ENCODE data around the gene FOSL2.
A peak's percentile ranks its signal among the peaks of the same experiment; 100 is the strongest.
"Not testable (repeated sequence)": the region's sequence is repeated elsewhere in the genome, so short reads cannot be mapped to it uniquely, and the experiment has no call there.

Gene FOSL2

DNA sequence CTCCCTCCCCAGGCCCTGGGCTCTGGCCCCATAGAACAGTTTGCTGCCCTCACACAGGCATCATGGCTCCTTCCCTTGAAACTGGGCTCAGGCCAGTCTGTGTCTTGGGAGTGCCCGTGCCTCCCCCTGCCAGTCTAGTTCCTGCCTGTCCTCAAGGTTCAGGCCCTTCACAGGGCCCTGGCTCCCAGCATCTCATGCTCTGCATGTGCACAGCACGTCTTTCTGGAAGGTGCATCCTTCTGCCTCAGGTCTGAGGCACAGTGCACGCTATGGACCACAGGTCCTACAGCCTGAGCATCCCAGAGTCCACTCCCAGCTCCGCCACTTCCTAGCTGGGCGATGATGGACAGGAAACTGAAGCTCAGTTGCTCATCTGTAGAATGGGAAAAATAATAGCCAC is 35.6 kb upstream of the FOSL2 start:
- DNase-seq (ENCODE audit: low spot score): no peak

DNA sequence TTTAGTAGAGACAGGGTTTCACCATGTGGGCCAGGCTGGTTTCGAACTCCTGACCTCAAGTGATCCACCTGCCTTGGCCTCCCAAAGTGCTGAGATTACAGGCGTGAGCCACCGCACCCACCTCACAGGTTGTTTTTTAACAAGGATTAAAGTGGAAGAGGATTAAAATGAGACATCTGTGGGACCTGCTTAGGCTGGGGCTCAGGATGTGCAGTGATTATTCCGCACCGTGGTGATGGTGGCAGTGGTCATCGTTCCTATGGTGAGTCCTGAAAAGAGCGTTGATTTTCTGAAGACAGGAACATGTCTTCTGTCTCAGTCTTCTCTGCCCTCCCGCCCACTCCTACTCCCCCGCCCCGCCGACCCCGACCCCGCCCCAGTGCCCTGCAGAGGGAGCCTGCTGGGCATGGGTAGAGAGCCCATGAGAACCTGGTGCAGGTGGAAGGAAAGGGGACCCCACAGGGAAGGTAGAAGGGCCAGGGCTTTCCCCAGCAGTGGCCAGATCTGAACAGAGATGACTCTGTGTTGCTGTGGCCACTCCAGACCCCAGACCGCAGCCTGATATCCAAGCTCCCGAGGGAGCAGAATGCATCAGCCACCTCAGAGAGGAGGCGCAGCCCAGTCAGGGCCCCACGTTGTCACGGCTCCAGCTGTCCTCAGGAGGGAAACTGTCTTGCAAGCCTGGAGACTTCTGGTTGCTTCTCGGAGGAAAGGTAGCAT is 34.5 kb upstream of the FOSL2 start:
- DNase-seq (ENCODE audit: low spot score): no peak

DNA sequence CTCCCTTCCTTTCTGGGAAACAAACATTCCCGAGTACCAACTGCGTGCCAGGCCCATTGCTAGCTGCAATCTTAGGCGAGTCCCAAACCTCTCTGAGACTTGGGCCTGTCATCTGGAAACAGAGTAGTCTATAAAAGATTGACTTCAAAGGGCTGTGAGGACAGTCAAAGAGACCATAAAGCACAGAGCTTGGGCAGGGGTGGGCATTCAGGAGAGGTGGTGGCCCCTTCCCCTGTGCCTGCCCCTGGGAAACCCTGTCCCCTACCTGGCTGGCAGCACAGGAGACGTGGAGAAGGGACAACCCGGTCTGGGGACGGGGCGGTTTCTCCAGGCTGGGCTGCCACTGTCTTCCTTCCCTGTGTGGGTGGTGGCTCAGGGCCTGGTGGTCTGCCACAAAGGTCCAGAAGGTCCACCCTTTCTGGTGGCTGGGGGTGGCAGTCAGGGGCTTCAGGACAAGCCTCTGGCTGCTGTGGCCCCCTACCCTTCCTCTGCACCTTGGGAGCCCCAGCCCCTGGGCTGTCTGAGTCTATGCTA is 33.9 kb upstream of the FOSL2 start:
- no peak for DNase-seq (ENCODE audit: low spot score)

DNA sequence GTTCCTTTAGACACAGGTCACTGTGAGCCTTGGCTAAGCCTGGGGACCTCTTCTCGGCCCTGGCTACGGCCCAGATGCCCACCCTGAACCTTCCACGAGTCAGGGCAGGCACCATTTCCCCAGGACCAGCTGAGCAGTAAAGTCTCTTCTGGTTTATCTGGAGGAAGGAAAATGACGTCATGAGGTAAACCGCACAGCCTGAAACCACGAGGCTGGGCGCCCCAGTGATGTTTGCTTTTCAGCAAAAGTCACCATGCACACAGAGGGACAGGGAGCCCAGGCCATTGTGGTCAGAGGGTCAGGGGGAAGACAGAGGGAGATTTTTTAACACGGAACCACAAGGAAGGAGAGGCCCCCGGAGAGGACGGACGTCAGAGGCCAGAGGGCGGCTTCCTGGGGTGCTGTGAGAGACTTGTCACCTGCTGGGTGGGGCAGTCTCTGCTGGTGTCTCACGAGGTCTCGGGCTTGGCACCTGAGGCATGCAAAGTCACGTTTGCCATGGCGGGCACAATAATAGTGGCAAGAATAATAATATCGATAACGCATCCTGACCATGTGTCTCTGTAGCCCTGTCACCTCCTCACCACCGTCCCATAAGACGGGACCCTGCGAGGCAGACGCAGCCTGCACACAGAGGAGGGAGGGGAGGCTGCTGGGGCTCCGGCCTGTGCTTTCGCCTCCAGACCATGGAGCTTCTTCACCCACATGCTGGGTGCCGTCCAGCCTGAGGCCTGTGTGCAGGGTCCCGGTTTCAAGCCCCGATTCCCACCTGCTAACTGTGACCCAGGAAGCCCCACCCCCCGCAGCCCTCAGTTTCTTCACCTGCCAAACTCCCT is 33.2 kb upstream of the FOSL2 start:
- peak; percentile 83 for DNase-seq (ENCODE audit: low spot score)

DNA sequence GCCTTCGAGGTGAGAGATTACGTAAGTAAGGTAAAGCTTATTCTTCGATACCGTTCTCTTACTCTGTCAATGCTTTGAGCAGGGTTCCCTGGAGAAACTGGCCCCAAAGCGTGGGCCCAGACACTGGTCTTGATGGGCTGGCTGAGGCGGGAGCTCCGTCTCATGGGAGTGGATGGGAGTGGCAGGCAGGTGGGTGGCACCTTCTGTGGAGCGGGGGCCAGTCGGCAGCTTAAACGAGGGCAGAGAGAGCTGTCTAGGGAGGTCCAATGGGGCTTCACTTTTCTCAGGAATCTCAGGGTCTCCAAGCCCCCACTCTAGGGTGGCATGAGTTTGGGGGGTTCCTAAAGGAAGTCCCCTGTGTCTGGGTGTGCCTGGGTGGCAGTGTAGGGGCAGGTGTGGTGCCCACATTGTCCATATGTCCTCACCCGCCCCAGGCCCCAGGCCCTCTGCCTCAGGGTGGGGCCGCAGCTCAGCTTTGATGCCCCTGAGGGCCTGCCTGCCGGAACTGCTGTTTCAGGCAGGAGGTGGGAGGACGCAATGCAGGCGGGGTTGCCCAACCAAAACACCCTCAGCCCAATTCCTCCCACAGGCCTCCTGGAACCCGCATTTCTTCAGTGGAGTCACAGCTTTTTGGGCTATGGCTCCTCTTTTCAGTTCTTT is 32.5 kb upstream of the FOSL2 start:
- DNase-seq (ENCODE audit: low spot score): peak; percentile 63

DNA sequence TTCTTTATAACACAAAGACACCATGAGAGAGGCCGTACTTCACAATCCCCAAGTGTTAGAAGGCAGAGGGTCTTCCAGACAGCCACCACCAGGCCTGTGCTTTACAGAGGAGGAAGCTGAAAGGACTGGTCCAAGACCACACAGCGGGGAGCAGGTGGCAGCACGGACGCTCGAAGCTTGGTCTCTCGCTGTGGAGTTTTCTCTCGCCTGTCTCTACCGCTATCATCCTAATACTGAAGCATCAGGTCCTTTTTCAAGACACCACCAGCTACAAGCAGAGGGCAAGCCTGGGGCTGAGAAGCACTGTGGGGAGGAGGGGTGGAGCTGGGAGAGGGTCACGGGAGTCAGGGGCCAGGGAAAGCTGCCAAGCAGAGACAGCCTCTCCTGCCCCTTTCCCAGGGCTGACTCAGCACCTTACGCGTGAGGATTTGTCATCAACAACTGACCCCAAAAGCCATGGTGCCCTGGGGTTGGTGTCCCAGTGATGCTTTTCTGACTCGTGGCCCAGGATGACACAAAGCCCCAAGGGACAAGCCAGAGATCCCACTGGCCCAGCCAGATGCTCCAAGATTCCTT is 31.9 kb upstream of the FOSL2 start:
- DNase-seq (ENCODE audit: low spot score): peak; percentile 41

DNA sequence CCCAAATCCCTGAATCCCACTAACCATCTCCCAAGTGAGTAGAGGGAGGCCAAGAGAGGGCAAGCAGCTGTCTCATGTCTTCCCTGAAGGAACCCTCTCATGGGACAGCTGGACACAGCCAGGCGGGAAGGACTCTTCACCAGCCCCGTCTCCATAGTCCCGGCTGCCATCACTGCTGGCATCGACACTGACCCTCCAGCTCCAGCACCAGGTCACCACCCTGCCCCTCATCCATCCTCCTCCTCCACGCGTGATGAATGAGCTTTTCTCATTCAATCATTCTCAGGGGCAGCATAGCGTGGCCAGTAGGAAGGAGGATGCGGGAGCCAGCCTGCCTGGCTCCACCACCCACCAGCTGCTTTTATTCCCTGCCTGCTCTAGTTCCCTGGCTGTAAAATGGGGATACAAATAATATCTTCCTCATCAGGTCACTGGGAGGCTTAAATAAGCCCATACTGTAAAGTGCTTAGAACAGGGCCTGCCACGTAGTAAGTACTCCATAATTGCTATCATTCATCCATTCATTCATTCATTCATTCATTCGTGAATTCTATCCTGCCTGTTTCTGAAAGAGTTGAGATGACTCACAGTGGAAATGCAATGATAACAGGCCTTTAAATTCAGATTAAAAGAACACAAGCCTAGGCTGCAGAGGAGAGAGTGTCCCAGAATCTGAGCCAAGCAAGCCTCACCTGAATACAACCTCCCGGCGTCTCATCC is 30.5 kb upstream of the FOSL2 start:
- DNase-seq (ENCODE audit: low spot score): no peak

DNA sequence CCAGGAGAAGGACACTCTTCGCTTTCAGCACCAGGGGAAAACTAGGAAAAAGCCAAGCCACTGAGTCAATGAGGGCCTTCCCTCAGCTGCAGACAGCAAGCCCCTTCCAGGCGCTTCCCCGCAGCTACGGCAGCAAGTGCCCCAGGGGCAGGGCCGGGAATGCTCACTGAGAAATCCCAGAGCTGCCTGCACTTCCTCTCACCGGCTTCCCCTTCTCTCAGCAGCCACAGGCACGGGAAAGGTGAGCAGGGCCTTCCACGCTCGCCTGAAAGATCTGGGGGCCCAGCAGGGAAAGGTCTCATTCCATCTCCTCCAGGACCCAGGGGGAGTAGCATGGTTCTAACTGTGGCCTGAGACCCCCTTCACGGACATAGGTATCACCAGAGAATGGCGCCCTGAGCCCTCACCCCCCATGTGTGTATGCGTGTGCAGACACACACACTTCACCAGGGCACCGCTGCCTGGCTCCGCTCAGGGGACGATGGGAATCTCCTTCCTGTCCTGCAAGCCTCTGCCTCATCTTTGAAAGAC is 29.6 kb upstream of the FOSL2 start:
- DNase-seq (ENCODE audit: low spot score): no peak

DNA sequence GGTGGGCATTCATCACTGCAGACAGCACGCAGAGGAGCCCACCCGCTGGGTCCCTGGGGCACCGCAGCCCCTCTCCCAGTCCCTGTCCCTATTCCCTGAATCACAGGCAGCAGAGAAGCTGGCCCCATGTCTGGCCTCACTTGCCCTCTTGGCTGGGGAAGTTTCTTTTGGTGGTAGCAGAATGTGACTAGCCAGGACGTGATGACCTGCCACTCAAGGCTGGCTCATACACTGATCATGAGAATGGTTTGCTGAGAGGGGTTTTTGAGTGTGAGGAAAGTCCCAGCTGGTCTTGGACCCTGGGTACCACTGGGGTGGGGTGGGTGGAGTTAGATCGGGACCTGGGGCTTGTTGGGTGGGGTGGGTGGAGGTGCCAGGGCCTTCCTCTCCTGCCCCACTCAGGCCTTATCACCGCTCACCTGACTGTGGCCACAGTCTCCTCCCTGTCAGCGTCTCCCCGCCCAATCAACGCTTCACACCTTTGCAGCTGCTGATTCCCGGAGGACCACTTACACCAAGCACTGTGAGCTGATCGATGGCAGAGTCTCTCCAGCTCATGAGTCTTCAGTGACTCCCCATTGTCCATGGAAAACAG is 28.9 kb upstream of the FOSL2 start:
- DNase-seq (ENCODE audit: low spot score): no peak

DNA sequence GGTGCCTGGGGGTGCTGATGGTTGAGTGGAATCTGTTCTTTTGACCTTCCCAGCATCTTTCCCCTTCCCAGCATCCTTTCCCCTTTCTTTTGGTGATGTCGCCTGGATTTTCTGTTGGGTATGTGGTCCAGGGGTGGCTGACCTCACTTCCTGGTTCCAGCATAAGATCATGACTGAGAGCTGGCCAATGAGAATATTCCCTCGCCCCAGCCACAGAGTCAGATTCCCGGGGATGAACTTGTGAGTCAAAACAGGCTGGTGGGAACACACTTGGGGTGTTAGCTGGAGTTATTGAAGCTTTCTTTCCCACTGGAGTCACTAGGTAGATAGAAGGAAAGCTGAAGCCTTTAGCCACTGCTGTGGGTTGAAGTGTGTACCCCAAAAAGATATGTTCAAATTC is 28.0 kb upstream of the FOSL2 start:
- no peak for DNase-seq (ENCODE audit: low spot score)

DNA sequence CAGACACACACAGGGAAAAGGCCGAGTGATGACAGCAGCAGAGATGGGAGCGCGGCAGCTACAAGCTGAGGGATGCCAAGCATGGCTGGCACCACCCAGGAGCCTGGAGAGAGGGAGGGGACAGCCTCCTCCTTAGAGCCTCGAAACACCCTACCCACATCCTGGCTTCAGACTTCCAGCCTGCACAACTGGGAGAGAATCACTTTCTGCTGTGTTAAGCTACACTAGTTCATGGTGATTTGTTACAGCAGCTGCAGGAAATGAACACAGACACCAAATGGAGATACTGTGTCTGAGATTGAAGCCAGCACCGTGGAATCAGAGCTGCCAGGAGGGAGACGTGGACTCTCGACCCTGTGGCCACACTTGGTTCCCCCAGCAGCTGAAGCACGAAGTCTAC is 27.5 kb upstream of the FOSL2 start:
- no peak for DNase-seq (ENCODE audit: low spot score)

DNA sequence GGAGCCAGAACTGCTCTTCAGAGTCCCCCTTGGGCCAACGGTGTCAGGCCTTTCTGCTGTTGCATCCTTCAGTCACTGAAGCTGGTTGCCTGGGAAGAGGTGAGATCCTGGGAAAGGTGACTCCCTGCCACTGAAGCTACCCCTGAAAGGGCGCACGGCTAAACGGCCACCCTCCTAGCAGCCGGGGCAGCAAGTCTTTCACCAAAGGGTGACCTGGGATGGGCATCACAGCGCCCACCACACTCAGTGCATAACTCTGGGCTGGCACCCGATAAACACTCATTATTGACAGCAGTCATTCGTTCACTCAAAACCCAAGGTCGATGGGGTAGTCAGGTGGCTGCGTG is 26.5 kb upstream of the FOSL2 start:
- no peak for DNase-seq (ENCODE audit: low spot score)

DNA sequence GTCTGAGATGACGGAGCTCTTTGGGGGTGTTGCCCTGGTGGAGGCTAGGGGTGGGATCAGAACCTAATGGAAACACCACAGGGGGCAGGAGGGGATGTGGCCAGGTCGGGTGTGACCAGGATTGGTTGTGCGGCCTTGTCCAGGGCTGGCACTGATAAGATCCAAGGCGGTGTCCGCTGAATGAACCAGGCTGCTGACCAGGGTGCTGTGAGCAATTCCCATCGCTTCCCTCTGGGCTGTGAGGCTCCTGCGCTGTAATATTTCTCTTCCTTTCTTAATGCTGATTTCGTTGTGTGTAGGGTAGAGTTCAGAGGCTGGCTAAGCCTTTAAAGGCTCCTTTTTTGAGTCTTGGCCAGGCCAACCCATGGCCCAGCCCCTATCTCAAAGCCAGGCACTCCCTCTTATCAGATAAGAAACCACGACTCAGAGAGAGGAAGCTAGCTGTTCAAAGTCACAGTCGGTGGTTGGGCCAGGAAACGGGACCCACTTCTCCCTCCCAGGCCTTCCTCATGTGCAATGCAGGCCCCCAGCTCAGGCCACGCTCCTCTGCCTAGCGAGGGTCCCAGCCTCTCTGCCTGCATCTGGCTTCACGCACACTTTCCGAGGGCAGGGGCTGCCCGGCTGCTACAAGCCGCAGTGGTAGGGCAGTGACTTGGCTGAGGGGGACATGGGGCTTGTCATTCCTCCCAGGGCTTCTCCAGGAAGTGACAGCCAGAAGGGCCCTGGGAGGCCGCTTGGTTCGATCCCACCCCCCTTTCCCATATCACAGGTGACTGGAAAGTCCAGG is 26.0 kb upstream of the FOSL2 start:
- no peak for DNase-seq (ENCODE audit: low spot score)

DNA sequence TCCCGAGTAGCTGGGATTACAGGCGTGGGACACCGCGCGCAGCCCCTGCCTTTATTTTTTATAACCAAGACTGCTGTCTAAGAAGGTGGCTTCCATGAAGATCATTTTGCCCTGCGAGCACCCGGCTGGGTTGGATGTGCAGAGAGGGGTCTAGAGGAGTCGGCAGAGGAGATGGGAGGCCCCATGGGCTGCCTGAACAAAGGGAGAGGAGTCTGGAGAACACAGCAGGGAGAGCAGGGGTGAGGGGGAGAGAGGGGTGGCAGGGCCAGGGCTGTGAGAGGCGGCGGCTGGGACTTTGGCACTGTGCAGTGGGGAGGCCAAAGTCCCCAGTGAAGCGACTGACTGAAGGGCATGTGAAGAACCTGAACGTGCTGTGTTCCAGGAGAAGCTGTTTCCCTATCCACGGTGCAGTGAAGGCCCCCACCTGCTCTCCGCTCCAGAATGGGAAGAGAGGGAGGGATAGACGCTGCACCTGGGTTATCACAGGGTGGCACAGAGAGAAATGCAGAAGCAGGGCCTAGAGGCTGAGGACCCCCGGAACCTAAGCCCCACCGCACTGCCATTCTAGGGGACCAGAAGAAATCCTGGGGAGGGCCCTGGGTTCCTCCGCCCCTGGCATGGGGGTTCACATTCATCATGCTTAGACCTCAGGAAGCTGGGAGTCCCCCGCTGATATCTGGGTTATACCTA is 24.8 kb upstream of the FOSL2 start:
- no peak for DNase-seq (ENCODE audit: low spot score)

DNA sequence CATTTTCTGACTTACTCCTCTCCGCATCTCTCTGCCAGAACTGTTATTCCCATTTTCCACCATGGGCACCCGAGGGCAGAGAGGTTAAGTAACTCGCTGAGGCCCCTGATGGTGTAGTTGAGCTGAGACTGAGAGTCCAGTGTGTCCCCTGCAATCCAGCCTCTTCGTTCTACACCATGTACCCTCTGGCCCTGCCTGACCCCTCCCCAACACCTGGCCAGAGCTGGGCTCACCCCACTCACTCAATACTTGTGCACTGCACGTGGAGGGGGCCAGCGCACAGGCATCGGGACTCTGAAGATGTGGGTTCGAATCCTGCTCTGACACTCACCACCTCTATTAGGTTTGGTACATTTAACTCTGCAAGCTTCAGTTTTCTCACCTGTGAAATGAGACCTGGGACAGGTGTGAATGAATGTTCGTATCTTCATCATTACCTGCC is 24.3 kb upstream of the FOSL2 start:
- DNase-seq (ENCODE audit: low spot score): no peak

DNA sequence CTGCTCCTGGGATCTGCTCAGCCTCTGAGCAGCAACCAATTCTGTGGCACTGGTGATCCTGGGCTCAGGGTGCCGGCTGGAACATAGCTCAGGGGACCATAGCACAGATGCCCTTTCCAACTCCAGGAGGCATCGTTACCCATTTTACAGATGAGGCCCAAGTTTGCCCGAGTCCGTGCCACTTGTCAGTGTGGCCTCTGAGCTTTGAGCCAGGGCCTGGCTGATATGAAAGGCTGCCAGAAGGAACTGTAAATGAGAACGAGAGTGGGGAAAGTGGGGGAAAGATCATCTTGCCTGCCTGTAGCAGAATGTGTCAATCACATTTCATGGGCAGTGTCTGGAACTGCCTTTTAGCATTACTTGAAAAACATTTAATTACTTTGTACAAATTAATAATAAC is 23.3 kb upstream of the FOSL2 start:
- DNase-seq (ENCODE audit: low spot score): no peak

DNA sequence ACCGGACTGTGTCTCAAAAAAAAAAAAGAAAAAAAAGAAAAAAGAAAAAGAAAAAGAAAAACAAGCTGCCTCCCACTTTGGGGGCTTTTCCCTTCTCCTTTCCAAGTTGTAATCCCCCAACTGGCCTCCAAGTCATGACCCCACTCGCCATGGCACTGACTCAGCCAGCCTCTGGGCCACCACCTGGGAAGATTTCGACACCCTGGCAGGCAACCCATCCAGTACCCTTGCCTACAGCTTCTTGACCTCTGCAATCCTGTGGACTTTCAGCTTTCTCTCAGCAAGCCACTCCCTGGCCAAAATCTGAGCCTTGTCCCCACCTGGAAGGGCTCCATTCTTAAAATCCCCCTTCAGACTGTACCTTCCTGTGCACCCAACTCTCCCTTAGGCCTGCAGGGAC is 22.3 kb upstream of the FOSL2 start:
- no peak for DNase-seq (ENCODE audit: low spot score)

DNA sequence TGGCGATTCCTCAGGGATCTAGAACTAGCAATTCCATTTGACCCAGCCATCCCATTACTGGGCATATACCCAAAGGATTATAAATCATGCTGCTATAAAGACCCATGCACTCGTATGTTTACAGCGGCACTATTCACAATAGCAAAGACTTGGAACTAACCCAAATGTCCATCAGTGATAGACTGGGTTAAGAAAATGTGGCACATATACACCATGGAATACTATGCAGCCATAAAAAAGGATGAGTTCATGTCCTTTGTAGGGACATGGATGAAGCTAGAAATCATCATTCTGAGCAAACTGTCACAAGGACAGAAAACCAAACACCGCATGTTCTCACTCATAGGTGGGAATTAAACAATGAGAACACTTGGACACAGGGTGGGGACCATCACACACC is 20.9 kb upstream of the FOSL2 start:
- DNase-seq (ENCODE audit: low spot score): not testable (repeated sequence)

DNA sequence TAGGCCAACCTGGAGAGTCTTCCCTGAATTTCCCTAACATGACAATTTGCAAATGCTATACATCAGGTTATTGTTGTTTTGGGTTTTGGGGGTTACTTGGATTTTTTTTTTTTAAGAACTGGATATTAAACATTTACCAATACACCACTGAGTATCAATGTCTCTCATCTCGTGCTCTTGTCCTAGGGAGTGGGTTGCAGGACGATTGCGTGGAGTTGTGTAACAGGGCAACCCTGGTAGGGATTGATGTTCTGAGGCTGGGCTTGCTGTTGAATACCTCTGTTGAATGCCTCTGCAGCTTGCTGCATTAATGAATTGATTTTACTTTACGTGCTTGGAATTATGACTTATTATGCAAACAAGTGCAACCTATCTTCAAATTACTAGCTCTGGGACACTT is 18.8 kb upstream of the FOSL2 start:
- no peak for DNase-seq (ENCODE audit: low spot score)

DNA sequence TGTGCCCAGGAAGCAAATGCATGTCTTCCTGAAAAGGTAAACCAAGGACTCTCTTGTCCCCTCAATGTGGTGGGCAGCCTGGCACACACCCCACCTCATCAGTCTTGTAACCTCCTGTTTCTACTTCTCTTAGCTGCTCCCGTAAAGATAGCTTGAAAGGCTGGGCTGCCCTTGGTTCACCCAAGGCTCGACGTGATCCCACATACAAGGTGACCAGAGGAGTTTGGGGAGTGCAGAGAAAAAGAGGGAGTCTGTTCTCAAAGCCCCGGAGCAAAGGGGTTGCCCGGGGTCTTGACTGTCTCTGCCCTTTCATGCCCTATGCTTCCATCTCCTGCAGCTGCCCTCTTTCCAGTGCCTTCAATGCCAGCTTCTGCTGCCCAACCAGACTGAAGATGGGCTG is 18.3 kb upstream of the FOSL2 start:
- no peak for DNase-seq (ENCODE audit: low spot score)
